Retina (tissue), 1 donor: ENCODE measurements around the gene HES7.
A peak's percentile ranks its signal among the peaks of the same experiment; 100 is the strongest.
"Not testable (repeated sequence)": the region's sequence is repeated elsewhere in the genome, so short reads cannot be mapped to it uniquely, and the experiment has no call there.

ENCODE experiments used
- DNase-seq: peaks from one replicate; pipeline ENCODE4 v3.0.0-alpha.2; 2016

The HES7 gene

DNA sequence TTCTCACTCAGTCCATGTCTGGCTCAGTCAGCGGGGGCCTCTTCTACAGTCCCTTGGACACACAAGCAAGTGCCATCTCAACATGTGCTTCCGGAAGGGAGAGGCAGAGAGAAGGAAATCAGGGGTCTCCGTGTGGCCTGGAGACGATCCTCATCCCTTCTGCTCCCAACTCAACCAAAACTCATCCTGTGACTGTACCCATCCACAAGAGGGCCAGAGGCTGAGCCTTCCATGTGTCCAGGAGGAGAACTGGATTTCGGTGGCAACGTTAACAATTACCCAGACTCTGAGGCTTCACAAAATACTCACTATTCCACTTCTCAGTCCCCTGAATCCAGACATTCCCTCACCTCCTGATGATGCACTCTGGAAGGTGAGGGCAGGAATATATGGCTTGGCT is 28.5 kb downstream of the HES7 start:
- DNase-seq, result no peak

DNA sequence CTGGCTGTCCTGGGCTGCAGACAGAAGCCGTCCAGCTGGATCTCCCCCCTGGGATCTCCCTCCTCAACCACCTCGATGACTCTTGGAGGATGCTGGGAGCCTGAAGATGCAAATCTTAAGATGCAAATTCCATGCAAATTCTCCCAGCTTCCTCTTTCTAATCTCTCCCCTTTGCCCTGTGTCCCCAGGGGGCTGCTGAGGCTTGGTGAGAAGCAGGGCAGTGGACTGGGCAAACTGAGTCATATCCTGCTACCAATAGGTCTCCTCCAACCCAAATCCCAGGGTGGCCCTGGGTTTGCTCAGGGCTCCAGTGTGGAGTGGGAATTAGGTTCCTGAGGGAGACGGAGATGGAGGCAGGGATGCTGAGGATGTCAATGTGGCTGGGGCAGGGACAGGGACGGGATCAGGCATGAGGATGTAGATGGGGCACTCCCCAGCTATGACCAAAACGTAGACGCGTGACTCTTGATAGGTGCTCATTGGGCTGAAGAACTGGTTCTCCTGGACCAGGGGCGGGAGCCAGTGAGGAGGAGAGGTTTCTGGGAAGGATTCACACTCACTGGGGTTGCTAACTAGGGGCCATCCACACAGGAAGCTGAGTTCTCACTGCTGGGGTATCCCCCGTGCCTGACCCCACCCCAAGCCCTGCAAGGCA is 32.7 kb downstream of the HES7 start:
- no peak for DNase-seq

DNA sequence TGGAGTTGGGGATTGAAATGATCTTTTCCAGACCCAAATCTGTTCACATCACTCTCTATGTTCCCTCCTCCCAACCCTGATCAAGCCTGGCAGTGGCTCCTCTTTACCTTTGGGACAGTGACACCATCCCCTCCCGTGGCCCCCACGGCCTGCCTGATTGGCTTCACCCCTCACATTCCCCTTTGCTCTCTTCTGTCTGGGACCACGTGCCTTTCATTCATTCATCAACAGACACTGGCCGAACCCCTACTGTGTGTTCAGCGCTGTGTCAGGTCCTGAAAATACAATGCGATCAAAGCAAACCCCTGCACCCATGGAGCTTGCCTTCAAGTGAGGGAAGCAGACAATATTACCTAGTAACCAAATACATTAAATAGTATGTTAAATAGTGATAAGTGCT is 34.2 kb downstream of the HES7 start:
- no peak for DNase-seq

DNA sequence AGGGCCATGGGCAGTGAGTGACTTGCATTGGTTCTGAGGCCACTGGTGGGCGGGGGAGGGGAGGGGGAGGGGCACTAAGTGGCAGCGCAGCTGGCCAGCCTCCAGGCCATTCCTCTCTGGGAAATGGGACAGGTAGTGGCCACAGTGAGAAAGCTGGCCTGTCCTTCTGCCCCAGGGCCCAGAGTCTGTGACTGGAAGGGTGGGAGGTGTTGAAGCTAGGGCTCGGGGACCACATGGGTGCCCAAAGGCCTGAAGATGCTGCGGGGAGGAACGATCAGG is 36.0 kb downstream of the HES7 start:
- DNase-seq, result no peak

DNA sequence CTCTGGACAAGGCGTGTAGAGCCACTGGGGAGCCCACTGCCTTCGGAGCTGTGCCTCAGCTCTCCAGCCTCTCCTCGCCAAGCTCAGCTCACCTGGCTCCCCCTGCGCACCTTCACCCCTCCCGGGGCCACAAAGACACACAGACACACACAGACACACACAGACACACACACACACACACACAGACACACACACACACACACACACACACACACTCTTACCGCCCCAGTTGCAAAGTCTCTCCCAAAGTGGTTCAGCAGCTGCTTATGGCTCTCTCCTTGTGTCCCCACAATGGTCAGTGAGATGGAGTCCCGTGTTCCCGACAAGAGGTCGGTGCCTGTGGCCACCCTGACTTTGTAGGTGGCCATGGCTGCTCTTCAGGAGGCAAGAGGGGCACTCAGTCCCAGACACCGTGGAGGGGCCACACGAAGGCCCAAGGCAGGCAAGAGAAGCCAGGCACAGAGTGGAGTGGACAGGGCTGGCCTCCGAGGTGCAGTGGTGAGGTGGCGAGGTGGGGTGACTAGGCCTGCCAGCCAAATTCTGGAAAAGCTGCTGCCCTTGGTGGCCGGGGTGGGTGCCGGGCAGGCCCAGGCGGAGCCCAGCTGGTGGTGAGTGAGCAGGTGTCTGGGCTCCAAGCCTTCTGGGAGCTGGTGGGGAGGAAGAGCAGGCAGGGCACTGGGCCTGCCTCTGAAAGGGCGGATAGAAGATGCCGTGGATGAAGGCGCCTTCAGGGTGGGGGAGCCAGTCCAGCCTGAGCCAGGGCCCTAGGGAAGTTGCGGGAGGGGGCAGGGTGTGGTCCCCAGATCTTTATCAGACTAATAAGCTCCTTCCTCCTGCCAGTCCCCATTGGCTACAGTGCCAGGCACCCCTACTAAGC is 36.6 kb downstream of the HES7 start, which contains the start of gene ALOX12B:
Gene ALOX12B, minus strand, starts transcription at position 642 of the 877 bp plus-strand sequence. Its CDS starts 274 bp downstream, at position 368.
- DNase-seq, result no peak

DNA sequence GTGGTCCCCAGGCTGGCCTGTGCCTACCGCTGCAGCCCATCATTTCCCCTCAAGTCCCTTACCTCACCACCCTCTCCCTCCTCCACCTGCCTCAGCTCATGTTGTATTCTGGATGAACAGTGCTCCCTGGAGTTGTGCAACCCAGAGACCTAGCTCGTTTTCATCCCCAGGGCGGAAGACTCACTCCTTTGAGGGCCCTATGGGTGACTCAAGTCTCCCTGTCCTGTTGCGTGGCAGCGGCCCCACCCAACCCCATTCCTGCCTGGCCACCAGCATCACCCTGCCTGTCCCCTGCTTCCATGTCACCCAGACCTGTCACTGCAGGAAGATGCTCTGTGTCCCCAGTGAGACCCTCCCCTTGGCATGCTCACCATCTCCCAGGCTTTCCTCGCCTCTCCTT is 39.7 kb downstream of the HES7 start:
- DNase-seq, result no peak

DNA sequence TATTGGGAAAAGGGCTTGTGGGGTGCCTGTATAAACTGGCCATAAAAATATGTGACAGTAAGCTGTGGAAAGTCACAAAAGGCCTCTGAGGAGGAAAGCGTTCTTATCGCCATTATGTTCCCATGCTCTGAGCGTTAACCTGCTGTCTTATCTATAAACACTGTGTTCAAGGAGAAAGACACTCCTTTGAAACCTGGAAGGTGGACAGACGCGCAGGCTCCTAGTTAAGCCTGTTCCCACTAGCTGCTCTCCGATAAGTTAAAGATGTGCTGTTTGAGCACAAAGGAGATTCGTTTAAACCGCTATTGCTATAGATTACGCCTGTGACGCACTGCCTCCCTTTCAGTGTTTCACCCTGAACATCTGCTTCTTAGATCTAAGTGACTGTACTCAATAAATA is 41.6 kb downstream of the HES7 start:
- no peak for DNase-seq

DNA sequence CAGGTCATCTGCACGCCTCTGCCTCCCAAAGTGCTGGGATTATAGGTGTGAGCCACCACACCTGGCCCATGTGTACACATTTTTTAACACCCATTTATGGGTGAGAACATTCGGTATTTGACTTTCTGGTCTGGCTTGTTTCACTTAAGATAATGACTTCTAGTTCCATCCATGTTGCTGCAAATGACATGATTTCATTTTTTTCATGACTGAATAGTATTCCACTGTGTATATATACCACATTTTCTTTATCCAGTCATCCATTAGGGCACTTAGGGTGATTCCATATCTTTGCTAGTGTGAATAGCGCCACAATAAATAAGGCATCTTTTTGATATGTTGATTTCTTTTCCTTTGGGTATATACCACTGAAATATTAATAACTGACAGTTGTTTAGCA is 42.0 kb downstream of the HES7 start:
- no peak for DNase-seq

DNA sequence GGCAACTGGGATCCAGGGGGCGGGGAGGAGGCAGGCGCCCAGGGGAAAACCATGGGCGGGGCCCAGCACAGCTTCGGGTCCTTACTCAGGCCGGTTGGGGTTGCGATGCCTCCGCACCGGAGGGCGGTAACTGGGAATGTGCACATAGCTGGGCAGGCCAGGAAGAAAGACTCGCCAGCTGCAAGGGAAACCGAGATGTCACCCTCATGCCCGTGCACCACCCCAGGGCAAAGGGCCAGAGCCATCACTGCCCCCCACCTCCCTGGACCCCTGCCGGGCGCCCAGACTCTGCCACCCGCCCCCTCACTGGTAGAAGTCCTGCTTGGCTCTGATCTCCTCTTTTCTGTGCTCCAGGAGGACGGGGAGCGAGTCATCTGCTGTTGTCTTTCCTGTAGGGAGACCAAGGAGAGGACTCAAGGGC is 43.1 kb downstream of the HES7 start:
- no peak for DNase-seq

DNA sequence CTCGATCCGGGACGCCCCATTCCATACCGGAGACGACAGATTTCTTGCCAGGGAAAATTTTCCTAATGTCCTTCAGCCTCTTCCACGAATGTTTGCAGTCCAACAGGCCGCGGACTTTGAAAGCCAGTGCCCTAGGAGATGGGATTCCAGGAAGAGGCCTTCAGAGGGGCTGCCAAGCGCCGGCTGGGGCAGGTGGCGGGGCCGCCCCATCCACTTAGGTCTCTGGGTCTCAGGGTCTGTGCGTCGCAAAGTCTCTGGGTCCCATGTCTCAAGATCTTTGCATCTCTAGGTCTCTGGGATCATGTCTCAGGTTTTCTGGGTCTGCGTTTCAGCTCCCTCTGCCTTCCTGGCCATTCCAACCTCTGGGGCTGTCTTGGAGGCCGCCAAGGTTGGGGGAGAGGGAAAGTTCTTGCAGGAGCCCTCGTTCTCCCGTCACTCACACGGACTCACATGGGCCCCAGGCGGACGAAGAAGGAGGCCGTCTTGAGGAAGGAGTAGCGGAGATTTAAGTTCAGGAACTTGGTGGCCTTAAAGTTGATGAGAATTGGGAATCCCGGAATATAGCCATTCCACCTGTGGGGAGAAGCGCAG is 43.6 kb downstream of the HES7 start:
- no peak for DNase-seq

DNA sequence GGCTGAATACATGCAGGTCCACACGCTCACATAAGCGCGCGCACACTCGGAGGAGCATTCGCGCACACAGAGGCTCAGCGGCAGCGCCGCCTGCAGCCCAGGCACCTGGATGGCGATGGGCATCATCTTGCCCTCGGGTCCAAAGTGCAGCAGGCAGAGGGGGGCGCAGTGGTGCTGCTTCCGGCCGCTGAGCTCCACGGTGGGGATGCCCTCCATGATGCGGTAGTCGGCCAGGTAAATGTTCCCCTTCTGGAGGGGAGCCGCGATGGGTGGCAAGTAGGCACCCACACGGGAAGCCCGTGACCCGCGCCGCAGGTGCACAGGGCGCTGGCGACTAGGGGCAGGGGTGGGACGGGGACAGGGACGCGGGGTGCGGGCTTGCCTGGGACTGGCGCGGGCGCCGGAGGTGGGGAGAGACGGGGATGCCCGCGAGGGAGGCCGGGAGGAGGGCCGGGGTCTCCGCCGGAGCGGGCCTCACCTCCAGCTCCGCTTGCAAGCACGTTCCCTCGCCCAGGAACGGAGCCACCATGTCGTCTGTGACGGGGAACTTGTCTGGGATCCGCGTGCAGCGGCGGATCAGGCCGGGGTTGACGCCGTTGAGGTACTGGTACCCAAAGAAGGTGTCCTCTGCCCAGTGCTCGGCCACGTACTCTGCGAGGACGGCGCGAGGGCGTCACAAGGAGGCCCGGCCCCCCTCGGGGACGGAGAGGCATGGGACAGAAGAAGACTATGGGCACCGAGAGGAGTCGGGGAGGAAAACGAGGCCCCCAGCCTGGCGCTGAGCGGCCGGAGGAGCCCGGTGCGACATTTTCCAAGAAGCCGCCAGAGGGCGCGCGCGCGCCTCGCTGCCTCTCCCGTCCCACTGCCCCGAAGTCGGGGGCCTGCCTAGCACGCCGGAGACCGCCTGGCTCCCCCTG is 44.4 kb downstream of the HES7 start:
- DNase-seq, result peak; percentile 98

DNA sequence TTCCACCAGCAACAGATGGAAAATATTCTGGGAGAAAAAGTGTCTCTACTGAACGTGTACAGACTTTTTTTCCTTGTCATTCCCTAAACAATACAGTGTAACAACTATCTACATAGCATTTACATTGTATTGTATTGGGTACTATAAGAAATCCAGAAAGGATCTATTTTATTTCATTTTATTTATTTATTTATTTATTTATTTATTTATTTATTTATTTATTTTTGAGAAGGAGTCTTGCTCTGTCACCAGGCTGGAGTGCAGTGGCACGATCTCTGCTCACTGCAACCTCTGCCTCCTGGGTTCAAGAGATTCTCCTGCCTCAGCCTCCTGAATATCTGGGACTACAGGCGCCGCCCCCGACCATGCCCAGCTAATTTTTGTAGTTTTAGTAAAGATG is 46.0 kb downstream of the HES7 start:
- not testable (repeated sequence) for DNase-seq

DNA sequence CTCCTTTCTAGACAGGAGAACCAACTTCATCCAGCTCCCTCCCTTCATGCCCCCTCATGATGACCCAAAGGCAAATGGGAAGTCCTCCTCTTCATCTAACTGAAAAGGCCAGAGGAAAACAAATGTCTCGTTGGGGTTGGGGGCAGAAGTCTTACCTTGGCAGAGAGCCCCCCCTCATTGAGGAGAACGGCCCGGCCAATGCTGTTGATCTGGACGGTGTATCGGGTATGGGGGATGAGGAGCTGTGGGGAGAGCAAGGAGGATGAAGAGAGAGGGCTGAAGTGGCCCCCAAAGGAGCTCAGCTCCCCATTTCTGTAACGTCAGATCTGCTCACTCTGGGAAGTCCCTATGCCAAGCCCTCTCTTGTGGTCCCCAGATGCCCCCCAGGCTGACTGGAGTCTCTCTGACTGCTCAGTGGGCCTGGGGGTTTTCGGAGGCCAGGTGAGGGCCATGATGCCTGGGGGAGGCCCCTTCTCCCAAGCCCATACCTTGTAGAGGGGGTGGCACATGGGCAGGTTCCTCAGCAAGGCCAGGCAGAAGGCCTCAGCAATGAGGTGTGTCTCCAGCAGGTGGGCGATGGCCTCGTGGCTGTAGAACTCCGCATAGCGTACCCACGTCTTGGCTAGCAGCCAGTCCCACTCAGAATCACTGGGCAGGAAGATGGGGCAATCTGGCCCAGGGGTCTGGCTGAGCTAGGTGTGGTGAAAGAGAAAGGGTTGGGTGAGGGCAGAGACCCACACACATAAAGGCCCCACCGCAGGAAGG is 47.2 kb downstream of the HES7 start:
- DNase-seq, result no peak

DNA sequence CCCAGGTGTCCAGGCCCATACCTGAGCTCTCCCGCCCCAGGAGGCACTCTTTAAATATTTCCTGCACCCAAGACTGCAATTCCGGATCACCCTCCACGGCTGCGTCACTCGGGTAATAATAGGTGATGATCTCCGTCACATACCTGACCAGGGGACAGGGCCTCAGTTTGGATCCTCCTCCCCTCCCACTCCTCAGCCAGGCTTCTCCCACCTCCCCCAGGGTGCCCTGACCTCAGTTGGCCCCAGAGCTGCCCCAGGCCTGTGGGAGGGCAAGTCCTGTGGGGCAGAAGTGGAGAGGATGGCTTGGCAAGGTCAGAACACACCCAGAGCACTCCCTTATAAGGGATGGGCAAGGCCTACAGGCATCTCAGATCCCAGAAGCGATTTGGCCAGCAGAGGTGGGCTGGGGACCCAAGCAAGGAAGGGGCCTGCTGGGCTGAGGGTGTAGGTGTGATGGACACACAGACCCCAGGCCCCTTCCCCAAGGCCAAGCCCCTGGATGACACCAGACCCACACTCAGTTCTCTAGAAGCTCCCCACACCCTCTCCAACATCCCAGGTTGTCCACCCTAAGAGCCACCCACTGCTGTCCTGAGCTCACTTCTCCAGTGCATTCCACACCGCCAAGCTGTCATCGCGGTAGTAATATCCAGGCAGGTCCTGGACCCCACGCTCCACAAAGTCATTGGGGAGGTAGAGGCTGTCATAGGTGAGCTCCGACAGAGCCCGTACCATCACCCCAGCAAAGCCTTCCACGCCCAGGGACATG is 48.1 kb downstream of the HES7 start:
- DNase-seq, result no peak

DNA sequence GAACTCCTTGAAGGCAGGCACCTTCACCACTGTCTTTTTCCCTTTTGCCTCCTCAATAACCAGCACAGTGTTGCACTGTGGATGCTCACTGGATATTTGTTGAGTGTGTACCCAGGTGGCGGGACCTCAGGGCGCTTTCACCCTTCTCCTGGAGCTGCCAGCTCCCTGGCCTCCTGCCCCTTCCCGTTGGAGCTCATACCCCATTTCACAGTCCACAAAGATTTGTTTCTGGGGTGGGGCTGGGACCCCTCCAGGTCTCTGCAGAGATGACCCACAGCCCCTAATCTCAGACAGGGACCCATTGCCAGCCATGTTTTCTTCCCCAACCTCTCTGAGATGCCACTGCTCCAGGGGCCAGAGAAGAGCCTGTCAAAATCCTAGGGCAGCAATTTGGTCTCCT is 48.8 kb downstream of the HES7 start:
- DNase-seq, result no peak

DNA sequence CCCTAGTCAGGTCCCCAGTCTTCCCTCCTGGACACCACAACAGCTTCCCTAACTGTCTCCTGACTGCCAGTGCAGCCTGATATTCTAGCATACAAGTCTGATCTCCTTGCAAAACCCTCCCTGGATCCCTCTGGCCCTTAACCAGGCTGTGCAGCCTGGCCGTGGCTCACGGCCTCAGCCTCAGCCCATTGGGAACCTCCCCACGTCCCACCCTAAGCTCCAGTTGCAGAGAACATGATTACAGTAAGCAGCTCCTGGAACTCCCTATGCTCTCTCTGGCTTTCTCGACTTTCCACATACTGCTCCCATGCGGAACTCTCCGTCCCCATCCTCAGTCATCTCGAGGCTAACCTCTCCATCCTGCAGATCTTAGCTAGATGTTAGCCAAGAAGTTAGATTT is 49.4 kb downstream of the HES7 start:
- DNase-seq, result no peak

DNA sequence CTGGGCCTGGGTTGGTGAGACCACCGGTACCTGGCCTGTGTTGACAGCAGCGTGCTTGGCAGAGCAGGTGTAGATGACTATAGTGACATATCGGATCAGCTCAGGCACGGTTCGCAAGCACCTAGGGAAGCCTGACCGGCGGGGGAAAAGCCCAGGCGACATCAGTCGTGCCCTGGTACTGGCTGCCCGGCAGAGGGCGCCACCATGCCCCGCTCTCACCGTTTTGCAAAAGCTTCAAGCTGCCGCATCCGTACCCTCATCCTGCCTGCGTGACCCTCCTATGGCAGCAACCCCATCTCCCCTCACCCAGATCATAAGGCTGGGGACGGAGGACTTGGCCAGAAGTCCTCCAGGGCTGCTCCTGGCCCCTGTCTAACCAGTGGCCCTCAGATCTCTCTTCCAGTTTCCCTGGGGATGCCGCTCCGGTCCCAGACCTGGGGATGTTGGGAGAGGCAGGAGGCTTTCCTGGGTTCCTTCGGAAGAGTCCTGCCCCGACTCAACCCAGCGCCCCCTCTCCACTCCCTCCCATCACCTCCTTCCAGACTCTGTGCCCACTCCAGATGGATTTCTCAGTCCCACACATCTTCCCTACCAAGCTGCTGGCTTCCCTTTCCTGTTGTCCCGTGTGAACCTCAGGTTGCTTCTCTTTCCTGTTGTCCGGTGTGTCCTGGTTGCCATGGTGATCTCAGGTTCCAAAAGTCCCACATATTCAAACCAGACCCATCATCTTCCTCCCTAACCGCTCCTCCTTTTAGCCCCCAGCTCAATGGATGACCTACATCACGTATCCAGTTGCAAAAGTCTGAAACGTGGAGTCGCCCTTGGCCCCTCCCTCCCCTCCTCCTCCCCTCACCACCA is 50.0 kb downstream of the HES7 start:
- peak; percentile 85 for DNase-seq

DNA sequence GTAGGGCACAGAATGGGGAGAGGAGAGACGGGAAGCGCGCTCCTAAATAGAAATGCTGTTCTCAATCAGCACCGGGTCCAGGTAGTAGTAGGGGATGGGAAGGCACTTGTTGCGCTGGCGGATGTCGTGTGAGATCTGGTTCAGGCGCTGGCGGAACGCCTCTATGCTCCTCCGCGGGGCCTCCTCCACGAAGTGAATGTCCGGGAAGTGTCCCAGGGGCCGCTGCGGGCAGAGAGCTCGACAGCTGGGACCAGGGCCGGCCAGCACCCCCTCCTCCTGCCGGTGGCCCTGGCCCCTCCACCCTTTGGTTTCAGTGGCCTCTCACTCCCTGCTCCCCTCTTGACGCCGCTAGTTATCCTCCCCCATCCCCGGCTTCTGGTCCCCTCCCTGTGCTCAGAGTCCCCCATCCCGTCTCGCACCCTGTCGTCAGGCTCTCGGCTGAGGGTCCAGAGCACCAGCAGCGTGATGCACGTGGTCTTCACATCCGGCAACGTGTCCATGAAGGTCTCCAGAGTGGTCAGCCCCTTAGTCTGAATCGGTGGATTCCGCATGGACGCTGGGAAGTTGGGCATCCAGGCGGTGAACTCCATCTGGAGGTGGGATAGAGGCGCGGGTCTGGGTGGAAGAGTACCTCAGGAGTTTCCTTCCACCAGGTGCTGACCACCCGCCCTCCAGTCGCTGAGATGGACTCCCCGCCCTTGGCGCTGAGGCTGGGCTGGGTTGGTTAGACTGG is 51.0 kb downstream of the HES7 start:
- DNase-seq, result peak; percentile 53

DNA sequence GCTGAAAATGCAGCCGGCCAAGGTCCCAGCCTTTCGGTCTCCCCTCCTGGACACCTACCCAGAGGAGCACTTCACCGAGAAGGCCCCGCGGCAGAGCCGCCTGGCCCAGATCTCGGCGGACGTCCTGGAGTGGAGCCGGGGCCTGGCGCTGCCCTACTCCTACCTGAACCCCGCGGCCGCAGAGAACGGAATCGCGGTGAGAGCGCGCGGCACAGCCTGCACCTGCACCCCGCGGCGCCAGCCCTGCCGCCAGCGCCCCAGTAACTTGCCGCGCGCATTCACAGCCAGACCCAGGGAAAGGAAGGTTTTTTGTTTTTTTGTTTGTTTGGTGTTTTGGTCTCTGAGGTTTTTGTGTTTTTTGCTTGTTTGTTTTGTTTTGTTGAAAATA is 51.6 kb downstream of the HES7 start:
- DNase-seq, result no peak

DNA sequence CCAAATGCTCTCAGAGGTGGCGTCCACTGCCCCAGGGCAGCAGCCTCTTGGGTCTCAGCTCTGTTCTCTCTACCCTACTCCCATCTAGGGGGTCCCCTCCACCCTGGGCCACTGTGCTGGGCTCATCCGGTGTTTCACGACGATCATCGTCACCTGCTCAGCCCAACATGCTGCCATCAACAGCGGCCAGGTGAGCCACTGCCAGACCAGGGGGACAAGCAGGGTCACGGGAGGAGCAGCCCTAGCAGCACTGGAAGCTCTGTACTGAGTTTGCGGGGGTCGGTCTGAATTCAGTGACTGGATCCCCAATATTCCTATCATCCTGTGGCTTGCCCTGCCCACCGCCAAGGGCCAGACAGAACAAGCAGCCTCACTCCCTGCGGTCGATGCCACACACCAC is 52.4 kb downstream of the HES7 start:
- DNase-seq, result no peak
